HEK293 (cell line): ENCODE results near the gene LOX.

Experiments
- CTCF ChIA-PET: fragments of 350-600 bp; formaldehyde crosslinking; extraction: SDS; loops from one replicate; lab custom pipeline; 2021; ENCODE audit warnings: antibody characterized with exemption; lab: Yijun Ruan, JAX
- POLR2A ChIA-PET: fragments of 300-600 bp; formaldehyde crosslinking; extraction: SDS; loops from one replicate; lab custom pipeline; 2020; ENCODE audit warnings: antibody characterized with exemption, inconsistent platforms; lab: Yijun Ruan, JAX
- H3K27ac ChIP-seq: fragments of 200-500 bp; sonication (Bioruptor generic); 2 replicates; pipeline ENCODE4 v1.5.1; 2014; ENCODE audit warnings: low read depth, low read length, control low read depth, inconsistent platforms; ENCODE audit errors: extremely low read depth
- H3K36me3 ChIP-seq, 2 experiments: fragments of 200-500 bp in 1 of 2; sonication (Bioruptor generic) in 1 of 2; 1 replicate in 1 of 2; 2 replicates in 1 of 2; pipeline ENCODE4 v1.5.1; 2014 to 2017; ENCODE audit warnings: inconsistent platforms in 2 of 2, low read length in 2 of 2; ENCODE audit not compliant: control insufficient read depth in 2 of 2, insufficient read depth in 1 of 2
- H3K4me1 ChIP-seq: fragments of 200-500 bp; sonication (Bioruptor generic); 2 replicates; pipeline ENCODE4 v1.5.1; 2014; ENCODE audit warnings: mild to moderate bottlenecking, low read length, inconsistent platforms; ENCODE audit not compliant: control insufficient read depth, insufficient read depth
- H3K4me3 ChIP-seq: 2 replicates; pipeline ENCODE4 v1.5.1; 2011; ENCODE audit warnings: low read depth, mild to moderate bottlenecking, control low read depth, low read length, moderate library complexity
- H3K9me3 ChIP-seq: fragments of 200-500 bp; sonication (Bioruptor generic); 2 replicates; pipeline ENCODE4 v1.5.1; 2014; ENCODE audit warnings: low read depth, low read length, inconsistent platforms; ENCODE audit not compliant: control insufficient read depth, insufficient read depth
- BCL11B ChIP-seq: fragments of 450-650 bp; formaldehyde crosslinking; IDR thresholded peaks from 2 replicates; pipeline ENCODE4 v1.5.1; 2016; ENCODE audit warnings: low read depth, missing biosample characterization, missing genetic modification characterization
- GLI4 ChIP-seq: fragments of 450-650 bp; formaldehyde crosslinking; IDR thresholded peaks from 2 replicates; pipeline ENCODE4 v1.5.1; 2016; ENCODE audit warnings: missing biosample characterization, missing genetic modification characterization
- OVOL3 ChIP-seq: fragments of 450-650 bp; formaldehyde crosslinking; IDR thresholded peaks from 2 replicates; pipeline ENCODE4 v1.5.1; 2016; ENCODE audit warnings: missing biosample characterization, missing genetic modification characterization
- SCRT1 ChIP-seq: fragments of 450-650 bp; formaldehyde crosslinking; IDR thresholded peaks from 2 replicates; pipeline ENCODE4 v1.5.1; 2016; ENCODE audit warnings: missing biosample characterization, missing genetic modification characterization, borderline replicate concordance
- ZBTB1 ChIP-seq: fragments of 450-650 bp; formaldehyde crosslinking; IDR thresholded peaks from 2 replicates; pipeline ENCODE4 v1.5.1; 2016; ENCODE audit warnings: missing biosample characterization, missing genetic modification characterization
- ZEB2 ChIP-seq: fragments of 450-650 bp; formaldehyde crosslinking; IDR thresholded peaks from 2 replicates; pipeline ENCODE4 v1.5.1; 2016; ENCODE audit warnings: missing biosample characterization, missing genetic modification characterization
- ZNF112 ChIP-seq: fragments of 450-650 bp; formaldehyde crosslinking; IDR thresholded peaks from 2 replicates; pipeline ENCODE4 v1.5.0; 2017; ENCODE audit warnings: missing biosample characterization, missing genetic modification characterization
- ZNF155 ChIP-seq: fragments of 450-650 bp; formaldehyde crosslinking; IDR thresholded peaks from 2 replicates; pipeline ENCODE4 v1.5.1; 2016; ENCODE audit warnings: missing biosample characterization, missing genetic modification characterization
- ZNF211 ChIP-seq: fragments of 450-650 bp; formaldehyde crosslinking; IDR thresholded peaks from 2 replicates; pipeline ENCODE4 v1.5.1; 2016; ENCODE audit warnings: low read depth, missing biosample characterization, missing genetic modification characterization
- ZNF239 ChIP-seq: fragments of 450-650 bp; formaldehyde crosslinking; IDR thresholded peaks from 2 replicates; pipeline ENCODE4 v1.5.1; 2016; ENCODE audit warnings: missing biosample characterization, missing genetic modification characterization
- ZNF248 ChIP-seq: fragments of 450-650 bp; formaldehyde crosslinking; IDR thresholded peaks from 2 replicates; pipeline ENCODE4 v1.5.1; 2017; ENCODE audit warnings: missing biosample characterization, missing genetic modification characterization
- ZNF416 ChIP-seq: fragments of 450-650 bp; formaldehyde crosslinking; IDR thresholded peaks from 2 replicates; pipeline ENCODE4 v1.5.1; 2016; ENCODE audit warnings: missing biosample characterization, missing genetic modification characterization
- ZNF48 ChIP-seq: fragments of 450-650 bp; formaldehyde crosslinking; IDR thresholded peaks from 2 replicates; pipeline ENCODE4 v1.5.1; 2016; ENCODE audit warnings: missing biosample characterization, missing genetic modification characterization
- ZNF501 ChIP-seq: fragments of 450-650 bp; formaldehyde crosslinking; IDR thresholded peaks from 2 replicates; pipeline ENCODE4 v1.5.1; 2016; ENCODE audit warnings: missing biosample characterization, missing genetic modification characterization
- ZNF530 ChIP-seq: fragments of 450-650 bp; formaldehyde crosslinking; IDR thresholded peaks from 2 replicates; pipeline ENCODE4 v1.5.1; 2016; ENCODE audit warnings: low read depth, missing biosample characterization, missing genetic modification characterization
- ZNF549 ChIP-seq: fragments of 450-650 bp; IDR thresholded peaks from 2 replicates; pipeline ENCODE4 v1.5.1; 2018; ENCODE audit warnings: missing biosample characterization, missing genetic modification characterization, mild to moderate bottlenecking, inconsistent platforms, moderate library complexity
- ZNF623 ChIP-seq: fragments of 450-650 bp; formaldehyde crosslinking; IDR thresholded peaks from 2 replicates; pipeline ENCODE4 v1.5.1; 2016; ENCODE audit warnings: missing biosample characterization, missing genetic modification characterization
- ZNF624 ChIP-seq: fragments of 450-650 bp; formaldehyde crosslinking; IDR thresholded peaks from 2 replicates; pipeline ENCODE4 v1.5.1; 2017; ENCODE audit warnings: missing biosample characterization, missing genetic modification characterization
- ZNF830 ChIP-seq: fragments of 450-650 bp; IDR thresholded peaks from 2 replicates; pipeline ENCODE4 v1.5.0; 2018; ENCODE audit warnings: missing biosample characterization, missing genetic modification characterization, low read depth, mild to moderate bottlenecking, moderate library complexity
- TF ChIP-seq, protein P1 (sequence below): fragments of 450-650 bp; formaldehyde crosslinking; IDR thresholded peaks from 2 replicates; pipeline ENCODE4 v1.5.1; 2016; ENCODE audit warnings: missing biosample characterization, missing genetic modification characterization
- TF ChIP-seq, protein P2 (sequence below): fragments of 450-650 bp; formaldehyde crosslinking; optimal IDR thresholded peaks from 2 replicates; pipeline ENCODE3; 2016; ENCODE audit warnings: missing biosample characterization, mild to moderate bottlenecking, missing genetic modification characterization
- TF ChIP-seq, protein P3 (sequence below): fragments of 450-650 bp; formaldehyde crosslinking; IDR thresholded peaks from 2 replicates; pipeline ENCODE4 v1.5.1; 2016; ENCODE audit warnings: missing biosample characterization, missing genetic modification characterization, low read depth
- TF ChIP-seq, protein P4 (sequence below): fragments of 450-650 bp; formaldehyde crosslinking; IDR thresholded peaks from 2 replicates; pipeline ENCODE4 v1.5.1; 2016; ENCODE audit warnings: missing biosample characterization, missing genetic modification characterization

Gene LOX

DNA sequence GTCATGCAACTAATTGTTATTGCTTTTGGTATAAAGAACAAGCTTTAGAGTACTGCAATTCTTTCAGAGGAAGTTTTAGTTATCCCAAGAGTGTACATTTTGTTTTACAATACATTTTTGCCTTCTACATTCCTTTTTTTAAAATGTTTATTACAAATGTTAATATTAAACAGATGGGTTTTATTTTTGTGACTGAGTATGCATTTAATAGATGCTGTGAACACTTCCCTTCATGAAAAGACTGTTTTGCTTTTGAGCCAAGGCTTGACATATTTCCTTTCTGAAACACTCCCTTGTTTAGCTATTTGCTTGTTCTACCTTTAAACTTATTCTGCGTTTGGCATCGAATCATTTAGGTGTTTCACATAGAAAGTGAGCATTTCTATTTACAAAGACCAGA is 36.4 kb upstream of the LOX start:
- CTCF ChIA-PET: interaction anchor here (1.0 to 2.0 kb wide), 3 partner anchors 10 to 42 kb away, joined by 3 to 7 read pairs (median 5); no protein-coding TSS in a partner anchor
- POLR2A ChIA-PET: no interaction called here
- TF ChIP-seq ZNF48: no peak
- no peak for TF ChIP-seq OVOL3
- no peak for TF ChIP-seq SCRT1
- no peak for TF ChIP-seq ZNF530 (tag by site-specific recombination)
- no peak for TF ChIP-seq ZNF248
- no peak for TF ChIP-seq ZNF549
- TF ChIP-seq ZBTB1 (tag by site-specific recombination): no peak
- TF ChIP-seq BCL11B: no peak
- no peak for TF ChIP-seq GLI4 (tag by site-specific recombination)
- no peak for TF ChIP-seq ZNF239
- no peak for TF ChIP-seq ZNF112 (tag by site-specific recombination)
- TF ChIP-seq, protein P1, sequence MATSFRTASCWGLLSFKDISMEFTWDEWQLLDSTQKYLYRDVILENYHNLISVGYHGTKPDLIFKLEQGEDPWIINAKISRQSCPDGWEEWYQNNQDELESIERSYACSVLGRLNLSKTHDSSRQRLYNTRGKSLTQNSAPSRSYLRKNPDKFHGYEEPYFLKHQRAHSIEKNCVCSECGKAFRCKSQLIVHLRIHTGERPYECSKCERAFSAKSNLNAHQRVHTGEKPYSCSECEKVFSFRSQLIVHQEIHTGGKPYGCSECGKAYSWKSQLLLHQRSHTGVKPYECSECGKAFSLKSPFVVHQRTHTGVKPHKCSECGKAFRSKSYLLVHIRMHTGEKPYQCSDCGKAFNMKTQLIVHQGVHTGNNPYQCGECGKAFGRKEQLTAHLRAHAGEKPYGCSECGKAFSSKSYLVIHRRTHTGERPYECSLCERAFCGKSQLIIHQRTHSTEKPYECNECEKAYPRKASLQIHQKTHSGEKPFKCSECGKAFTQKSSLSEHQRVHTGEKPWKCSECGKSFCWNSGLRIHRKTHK (tag by site-specific recombination): no peak
- TF ChIP-seq, protein P2, sequence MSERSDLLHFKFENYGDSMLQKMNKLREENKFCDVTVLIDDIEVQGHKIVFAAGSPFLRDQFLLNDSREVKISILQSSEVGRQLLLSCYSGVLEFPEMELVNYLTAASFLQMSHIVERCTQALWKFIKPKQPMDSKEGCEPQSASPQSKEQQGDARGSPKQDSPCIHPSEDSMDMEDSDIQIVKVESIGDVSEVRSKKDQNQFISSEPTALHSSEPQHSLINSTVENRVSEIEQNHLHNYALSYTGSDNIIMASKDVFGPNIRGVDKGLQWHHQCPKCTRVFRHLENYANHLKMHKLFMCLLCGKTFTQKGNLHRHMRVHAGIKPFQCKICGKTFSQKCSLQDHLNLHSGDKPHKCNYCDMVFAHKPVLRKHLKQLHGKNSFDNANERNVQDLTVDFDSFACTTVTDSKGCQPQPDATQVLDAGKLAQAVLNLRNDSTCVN (tag by site-specific recombination): no peak

DNA sequence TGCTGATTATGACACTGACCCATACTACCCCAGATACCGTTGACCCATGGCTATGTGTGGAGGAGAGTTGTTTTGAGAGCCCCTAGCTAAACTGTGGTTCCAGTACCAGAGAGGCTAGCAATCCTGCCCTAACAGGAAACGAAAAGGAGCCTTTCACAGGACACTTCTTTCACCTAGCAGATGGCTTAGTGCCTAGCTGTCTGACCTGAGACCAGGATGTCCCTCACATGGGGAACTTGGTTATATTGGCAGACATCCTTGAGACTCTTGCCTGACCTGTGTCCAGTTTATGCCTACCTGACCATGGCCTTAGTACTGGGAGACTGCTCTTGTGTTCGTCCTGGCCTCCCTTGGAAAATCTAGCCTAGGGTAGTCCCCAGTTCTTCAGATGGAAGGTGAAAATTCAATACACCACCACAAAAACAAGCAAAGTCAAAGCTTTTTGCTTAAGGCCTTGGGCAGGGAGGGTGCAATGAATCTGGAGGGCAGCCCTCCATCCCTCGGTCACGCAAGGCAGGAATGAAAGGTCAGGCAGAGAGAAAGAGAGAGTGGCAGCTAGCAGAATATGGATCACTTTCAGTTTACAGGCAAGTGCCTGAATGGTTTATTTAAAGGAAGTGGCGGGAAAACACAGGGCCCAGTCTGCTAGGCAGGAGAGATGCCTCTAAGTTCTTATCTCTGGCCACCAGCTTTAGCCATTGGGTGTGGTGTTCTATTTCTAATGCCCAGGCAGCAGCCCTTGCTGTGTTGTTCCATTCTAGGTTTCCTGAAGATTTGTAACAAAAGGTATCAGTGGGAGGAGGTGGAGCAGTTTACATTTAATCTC is 34.9 kb upstream of the LOX start:
- no peak for TF ChIP-seq ZNF623 (tag by site-specific recombination)
- no peak for TF ChIP-seq ZNF155 (tag by site-specific recombination)
- no peak for TF ChIP-seq ZNF501 (tag by site-specific recombination)
- TF ChIP-seq ZNF248: no peak
- no peak for TF ChIP-seq ZNF416
- TF ChIP-seq ZEB2 (tag by site-specific recombination): no peak
- TF ChIP-seq ZNF211 (tag by site-specific recombination): no peak
- TF ChIP-seq, protein P3, sequence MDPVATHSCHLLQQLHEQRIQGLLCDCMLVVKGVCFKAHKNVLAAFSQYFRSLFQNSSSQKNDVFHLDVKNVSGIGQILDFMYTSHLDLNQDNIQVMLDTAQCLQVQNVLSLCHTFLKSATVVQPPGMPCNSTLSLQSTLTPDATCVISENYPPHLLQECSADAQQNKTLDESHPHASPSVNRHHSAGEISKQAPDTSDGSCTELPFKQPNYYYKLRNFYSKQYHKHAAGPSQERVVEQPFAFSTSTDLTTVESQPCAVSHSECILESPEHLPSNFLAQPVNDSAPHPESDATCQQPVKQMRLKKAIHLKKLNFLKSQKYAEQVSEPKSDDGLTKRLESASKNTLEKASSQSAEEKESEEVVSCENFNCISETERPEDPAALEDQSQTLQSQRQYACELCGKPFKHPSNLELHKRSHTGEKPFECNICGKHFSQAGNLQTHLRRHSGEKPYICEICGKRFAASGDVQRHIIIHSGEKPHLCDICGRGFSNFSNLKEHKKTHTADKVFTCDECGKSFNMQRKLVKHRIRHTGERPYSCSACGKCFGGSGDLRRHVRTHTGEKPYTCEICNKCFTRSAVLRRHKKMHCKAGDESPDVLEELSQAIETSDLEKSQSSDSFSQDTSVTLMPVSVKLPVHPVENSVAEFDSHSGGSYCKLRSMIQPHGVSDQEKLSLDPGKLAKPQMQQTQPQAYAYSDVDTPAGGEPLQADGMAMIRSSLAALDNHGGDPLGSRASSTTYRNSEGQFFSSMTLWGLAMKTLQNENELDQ (tag by site-specific recombination): no peak
- no peak for TF ChIP-seq ZNF830 (tag by site-specific recombination)
- TF ChIP-seq, protein P4, sequence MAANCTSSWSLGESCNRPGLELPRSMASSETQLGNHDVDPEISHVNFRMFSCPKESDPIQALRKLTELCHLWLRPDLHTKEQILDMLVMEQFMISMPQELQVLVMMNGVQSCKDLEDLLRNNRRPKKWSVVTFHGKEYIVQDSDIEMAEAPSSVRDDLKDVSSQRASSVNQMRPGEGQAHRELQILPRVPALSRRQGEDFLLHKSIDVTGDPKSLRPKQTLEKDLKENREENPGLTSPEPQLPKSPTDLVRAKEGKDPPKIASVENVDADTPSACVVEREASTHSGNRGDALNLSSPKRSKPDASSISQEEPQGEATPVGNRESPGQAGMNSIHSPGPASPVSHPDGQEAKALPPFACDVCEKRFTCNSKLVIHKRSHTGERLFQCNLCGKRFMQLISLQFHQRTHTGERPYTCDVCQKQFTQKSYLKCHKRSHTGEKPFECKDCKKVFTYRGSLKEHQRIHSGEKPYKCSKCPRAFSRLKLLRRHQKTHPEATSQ (tag by site-specific recombination): no peak
- TF ChIP-seq ZNF624: no peak

More for the DNA sequence above, 36.4 kb upstream of the LOX start:
- H3K4me3 ChIP-seq: no peak overlapping the region
- H3K36me3 ChIP-seq: no peaks in the 10 kb centered on the region
- no peaks in the 10 kb centered on the region for H3K4me1 ChIP-seq
- H3K27ac ChIP-seq: no peak overlapping the region
- no peaks in the 10 kb centered on the region for H3K9me3 ChIP-seq

More for the DNA sequence above, 34.9 kb upstream of the LOX start:
- CTCF ChIA-PET: interaction anchor here (1.0 to 2.8 kb wide), 4 partner anchors 8 to 44 kb away, joined by 4 to 10 read pairs (median 6); no protein-coding TSS in a partner anchor
- Histone ChIP-seq H3K9me3 (no peaks in the 10 kb centered on the region), H3K4me1 (no peaks in the 10 kb centered on the region), H3K4me3 (no peak overlapping the region), H3K27ac (no peak overlapping the region), H3K36me3 (no peaks in the 10 kb centered on the region)
- POLR2A ChIA-PET: no interaction called here
